ENCODE results near the gene SOX8. TPM values are rescaled to one million over a fixed set of nuclear protein-coding genes. Genes with fewer than 3 reads are reported as not detected.

Gene SOX8
- polyA plus RNA-seq, 1 donor from 2014 or later = 3.9 TPM

DNA sequence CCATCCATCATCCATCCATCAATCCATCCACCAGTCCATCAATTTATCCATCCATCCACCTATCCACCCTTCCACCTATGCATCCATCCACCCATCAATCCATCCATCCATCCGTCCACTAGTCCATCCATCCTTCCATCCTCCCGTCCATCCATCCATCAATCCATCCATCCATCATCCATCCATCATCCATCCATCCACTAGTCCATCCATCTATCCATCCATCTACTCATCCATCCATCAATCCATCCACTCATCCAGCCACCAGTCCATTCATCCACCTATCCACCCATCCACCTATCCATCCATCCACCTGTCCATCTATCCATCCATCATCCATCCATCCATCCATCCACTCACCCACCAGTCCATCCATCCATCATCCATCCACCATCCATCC is 51.0 kb downstream of the SOX8 start:
- Histone ChIP-seq H4K20me1 (ENCODE audit: insufficient read depth) (no peaks in the 10 kb centered on the region), H3K4me2 (ENCODE audit: low read length) (no peak overlapping the region), H3K4me3 (ENCODE audit: low read length) (no peak overlapping the region), H3K9ac (ENCODE audit: low read length) (no peak overlapping the region), H2AFZ (ENCODE audit: low read depth, low read length) (no peak overlapping the region), H3K9me2 (ENCODE audit: insufficient read depth, low read length) (no peaks in the 10 kb centered on the region), H3K9me3 (ENCODE audit: low read length) (no peaks in the 10 kb centered on the region), H3K27ac (ENCODE audit: low read length) (no peak overlapping the region), H3K79me2 (replicated peaks; ENCODE audit: insufficient read depth, low read length) (no peaks in the 10 kb centered on the region), H3K27me3 (ENCODE audit: insufficient read depth, low read depth, low read length) (no peaks in the 10 kb centered on the region), H3K36me3 (ENCODE audit: insufficient read depth, low read length) (no peaks in the 10 kb centered on the region), H3F3A (ENCODE audit: insufficient read depth, low read length, poor library complexity, severe bottlenecking) (no peaks in the 10 kb centered on the region)
- TF ChIP-seq EP300 (conservative IDR thresholded peaks at IDR 0.05; ENCODE audit: poor library complexity, severe bottlenecking) = no peak
- TF ChIP-seq POLR2AphosphoS5 (IDR thresholded peaks at IDR 0.05) = no peak
- TF ChIP-seq, protein P1, sequence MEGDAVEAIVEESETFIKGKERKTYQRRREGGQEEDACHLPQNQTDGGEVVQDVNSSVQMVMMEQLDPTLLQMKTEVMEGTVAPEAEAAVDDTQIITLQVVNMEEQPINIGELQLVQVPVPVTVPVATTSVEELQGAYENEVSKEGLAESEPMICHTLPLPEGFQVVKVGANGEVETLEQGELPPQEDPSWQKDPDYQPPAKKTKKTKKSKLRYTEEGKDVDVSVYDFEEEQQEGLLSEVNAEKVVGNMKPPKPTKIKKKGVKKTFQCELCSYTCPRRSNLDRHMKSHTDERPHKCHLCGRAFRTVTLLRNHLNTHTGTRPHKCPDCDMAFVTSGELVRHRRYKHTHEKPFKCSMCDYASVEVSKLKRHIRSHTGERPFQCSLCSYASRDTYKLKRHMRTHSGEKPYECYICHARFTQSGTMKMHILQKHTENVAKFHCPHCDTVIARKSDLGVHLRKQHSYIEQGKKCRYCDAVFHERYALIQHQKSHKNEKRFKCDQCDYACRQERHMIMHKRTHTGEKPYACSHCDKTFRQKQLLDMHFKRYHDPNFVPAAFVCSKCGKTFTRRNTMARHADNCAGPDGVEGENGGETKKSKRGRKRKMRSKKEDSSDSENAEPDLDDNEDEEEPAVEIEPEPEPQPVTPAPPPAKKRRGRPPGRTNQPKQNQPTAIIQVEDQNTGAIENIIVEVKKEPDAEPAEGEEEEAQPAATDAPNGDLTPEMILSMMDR (IDR thresholded peaks at IDR 0.05; ENCODE audit: poor library complexity, severe bottlenecking) = no peak
- TF ChIP-seq EZH2 (IDR thresholded peaks at IDR 0.05; ENCODE audit: borderline replicate concordance, insufficient read depth, low read length, poor library complexity, severe bottlenecking) = no peak

DNA sequence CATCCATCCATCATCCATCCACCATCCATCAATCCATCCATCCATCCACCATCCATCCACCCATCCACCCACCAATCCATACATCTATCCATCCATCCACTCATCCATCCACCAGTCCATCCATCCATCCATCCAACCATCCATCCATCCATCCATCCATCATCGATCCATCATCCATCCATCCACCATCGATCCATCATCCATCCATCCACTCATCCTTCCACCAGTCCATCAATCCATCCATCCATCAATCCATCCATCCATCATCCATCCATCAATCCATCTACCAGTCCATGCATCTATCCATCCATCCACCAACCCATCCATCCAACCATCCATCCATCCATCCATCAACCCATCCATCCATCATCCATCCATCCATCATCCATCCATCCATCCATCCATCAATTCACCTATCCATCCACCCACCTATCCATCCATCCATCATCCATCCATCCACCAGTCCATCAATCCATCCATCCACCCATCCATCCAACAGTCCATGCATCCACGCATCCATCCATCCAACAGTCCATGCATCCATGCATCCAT is 51.6 kb downstream of the SOX8 start:
- no peak for TF ChIP-seq EZH2 (IDR thresholded peaks at IDR 0.05; ENCODE audit: borderline replicate concordance, insufficient read depth, low read length, poor library complexity, severe bottlenecking)

DNA sequence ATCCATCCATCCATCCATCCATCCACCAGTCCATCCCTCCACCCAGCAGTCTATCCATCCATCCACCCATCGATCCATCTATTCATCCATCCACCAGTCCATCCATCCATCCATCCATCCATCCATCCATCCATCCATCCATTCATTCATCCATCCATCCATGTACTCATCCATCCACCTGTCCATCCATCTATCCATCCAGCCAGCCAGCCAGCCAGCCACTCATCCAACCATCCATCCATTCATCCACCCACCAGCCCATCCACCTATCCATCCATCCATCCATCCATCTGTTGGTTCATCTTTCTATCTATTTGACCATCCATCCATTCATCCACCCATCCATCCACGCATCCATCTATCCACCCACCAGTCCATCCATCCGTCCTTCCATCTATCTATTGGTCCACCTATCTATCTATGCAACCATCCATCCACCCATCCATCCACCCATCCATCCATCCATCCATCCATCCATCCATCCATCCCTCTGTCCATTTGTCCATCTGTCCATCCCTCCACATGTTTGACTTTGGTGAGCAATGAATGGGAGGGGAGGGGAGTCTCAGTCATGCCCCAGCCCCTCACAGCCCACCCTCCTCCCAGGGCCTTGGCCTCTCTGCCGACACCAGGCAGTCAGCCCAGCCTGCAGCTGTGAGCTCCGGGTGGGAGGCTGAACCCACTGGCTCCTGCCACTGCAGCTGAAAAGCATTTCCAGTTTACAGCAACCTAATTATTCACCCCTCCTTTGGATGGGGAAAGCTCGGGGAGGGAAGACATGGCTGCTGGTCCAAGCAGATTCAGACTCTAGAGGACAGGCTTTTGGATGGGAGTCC is 52.9 kb downstream of the SOX8 start:
- TF ChIP-seq, protein P1 (IDR thresholded peaks at IDR 0.05; ENCODE audit: poor library complexity, severe bottlenecking) = no peak
- TF ChIP-seq EZH2 (IDR thresholded peaks at IDR 0.05; ENCODE audit: borderline replicate concordance, insufficient read depth, low read length, poor library complexity, severe bottlenecking) (no peak), MXI1 (conservative IDR thresholded peaks at IDR 0.05; ENCODE audit: poor library complexity, severe bottlenecking) (no peak), TAF1 (IDR thresholded peaks at IDR 0.05; ENCODE audit: low read depth) (no peak), RAD21 (conservative IDR thresholded peaks at IDR 0.05) (no peak), EP300 (conservative IDR thresholded peaks at IDR 0.05; ENCODE audit: poor library complexity, severe bottlenecking) (no peak), SMC3 (conservative IDR thresholded peaks at IDR 0.05; ENCODE audit: poor library complexity) (no peak), POLR2AphosphoS5 (IDR thresholded peaks at IDR 0.05) (no peak)
- TF ChIP-seq, protein P2, sequence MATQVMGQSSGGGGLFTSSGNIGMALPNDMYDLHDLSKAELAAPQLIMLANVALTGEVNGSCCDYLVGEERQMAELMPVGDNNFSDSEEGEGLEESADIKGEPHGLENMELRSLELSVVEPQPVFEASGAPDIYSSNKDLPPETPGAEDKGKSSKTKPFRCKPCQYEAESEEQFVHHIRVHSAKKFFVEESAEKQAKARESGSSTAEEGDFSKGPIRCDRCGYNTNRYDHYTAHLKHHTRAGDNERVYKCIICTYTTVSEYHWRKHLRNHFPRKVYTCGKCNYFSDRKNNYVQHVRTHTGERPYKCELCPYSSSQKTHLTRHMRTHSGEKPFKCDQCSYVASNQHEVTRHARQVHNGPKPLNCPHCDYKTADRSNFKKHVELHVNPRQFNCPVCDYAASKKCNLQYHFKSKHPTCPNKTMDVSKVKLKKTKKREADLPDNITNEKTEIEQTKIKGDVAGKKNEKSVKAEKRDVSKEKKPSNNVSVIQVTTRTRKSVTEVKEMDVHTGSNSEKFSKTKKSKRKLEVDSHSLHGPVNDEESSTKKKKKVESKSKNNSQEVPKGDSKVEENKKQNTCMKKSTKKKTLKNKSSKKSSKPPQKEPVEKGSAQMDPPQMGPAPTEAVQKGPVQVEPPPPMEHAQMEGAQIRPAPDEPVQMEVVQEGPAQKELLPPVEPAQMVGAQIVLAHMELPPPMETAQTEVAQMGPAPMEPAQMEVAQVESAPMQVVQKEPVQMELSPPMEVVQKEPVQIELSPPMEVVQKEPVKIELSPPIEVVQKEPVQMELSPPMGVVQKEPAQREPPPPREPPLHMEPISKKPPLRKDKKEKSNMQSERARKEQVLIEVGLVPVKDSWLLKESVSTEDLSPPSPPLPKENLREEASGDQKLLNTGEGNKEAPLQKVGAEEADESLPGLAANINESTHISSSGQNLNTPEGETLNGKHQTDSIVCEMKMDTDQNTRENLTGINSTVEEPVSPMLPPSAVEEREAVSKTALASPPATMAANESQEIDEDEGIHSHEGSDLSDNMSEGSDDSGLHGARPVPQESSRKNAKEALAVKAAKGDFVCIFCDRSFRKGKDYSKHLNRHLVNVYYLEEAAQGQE (IDR thresholded peaks at IDR 0.05; ENCODE audit: borderline replicate concordance) = no peak
- Histone ChIP-seq H2AFZ (ENCODE audit: low read depth, low read length) (no peak overlapping the region), H3F3A (ENCODE audit: insufficient read depth, low read length, poor library complexity, severe bottlenecking) (no peaks in the 10 kb centered on the region), H3K79me2 (replicated peaks; ENCODE audit: insufficient read depth, low read length) (no peaks in the 10 kb centered on the region), H3K27me3 (ENCODE audit: insufficient read depth, low read depth, low read length) (no peaks in the 10 kb centered on the region), H3K9me3 (ENCODE audit: low read length) (no peaks in the 10 kb centered on the region), H3K4me3 (ENCODE audit: low read length) (no peak overlapping the region), H3K9ac (ENCODE audit: low read length) (no peak overlapping the region), H4K20me1 (ENCODE audit: insufficient read depth) (no peaks in the 10 kb centered on the region), H3K27ac (ENCODE audit: low read length) (no peak overlapping the region), H3K36me3 (ENCODE audit: insufficient read depth, low read length) (no peaks in the 10 kb centered on the region), H3K4me2 (ENCODE audit: low read length) (no peak overlapping the region), H3K9me2 (ENCODE audit: insufficient read depth, low read length) (no peaks in the 10 kb centered on the region)

More for the DNA sequence above, 51.6 kb downstream of the SOX8 start:
- H3F3A ChIP-seq (ENCODE audit: insufficient read depth, low read length, poor library complexity, severe bottlenecking) = no peaks in the 10 kb centered on the region
- H3K9me2 ChIP-seq (ENCODE audit: insufficient read depth, low read length) = no peaks in the 10 kb centered on the region
- no peaks in the 10 kb centered on the region for H3K36me3 ChIP-seq (ENCODE audit: insufficient read depth, low read length)
- no peaks in the 10 kb centered on the region for H4K20me1 ChIP-seq (ENCODE audit: insufficient read depth)
- H3K9ac ChIP-seq (ENCODE audit: low read length) = no peak overlapping the region
- H3K79me2 ChIP-seq (replicated peaks; ENCODE audit: insufficient read depth, low read length) = no peaks in the 10 kb centered on the region
- H2AFZ ChIP-seq (ENCODE audit: low read depth, low read length) = no peak overlapping the region
- no peak overlapping the region for H3K27ac ChIP-seq (ENCODE audit: low read length)
- no peaks in the 10 kb centered on the region for H3K9me3 ChIP-seq (ENCODE audit: low read length)
- H3K27me3 ChIP-seq (ENCODE audit: insufficient read depth, low read depth, low read length) = no peaks in the 10 kb centered on the region
- no peak overlapping the region for H3K4me2 ChIP-seq (ENCODE audit: low read length)
- H3K4me3 ChIP-seq (ENCODE audit: low read length) = no peak overlapping the region

All from neural cell (in vitro differentiated cells).